Measurements from ENCODE around the gene KRTAP12-3. TPM values are rescaled to one million over a fixed set of nuclear protein-coding genes. Genes with fewer than 3 reads are reported as not detected.

KRTAP12-3 gene
- total and polyA plus RNA-seq, 2 donors (not counting 1 experiment from before 2014, with no cell fraction given) = not detected

- ChIA-PET CTCF (no interaction called here), POLR2A (no interaction called here)
- no peak for DNase-seq
These were observed 25.7 kb upstream of the KRTAP12-3 start for GRCh38 chr21:44632067-44632466.

More at GRCh38 chr21:44632067-44632466, 25.7 kb upstream of the KRTAP12-3 start:
- peaks cover 2 to 3% of the 10 kb centered on the region in 2 donors for H3K4me1 ChIP-seq (ENCODE audit: control insufficient read depth in 2 of 2, insufficient read depth in 2 of 2, low read length in 2 of 2)
- Mint-ChIP-seq H3K27ac (no peak overlapping the region), H3K27me3 (peaks cover 21% of the 10 kb centered on the region), H3K9me3 (ENCODE audit: insufficient read depth) (peaks cover 19% of the 10 kb centered on the region), H3K4me1 (peaks cover 4% of the 10 kb centered on the region), H3K4me3 (no peak overlapping the region)
- TF ChIP-seq EZH2 (IDR thresholded peaks at IDR 0.05; ENCODE audit: borderline replicate concordance, insufficient read depth, low read depth, low read length, poor library complexity, severe bottlenecking) (no peak), CTCF (IDR thresholded peaks at IDR 0.05) (no peak)
- no peaks in the 10 kb centered on the region for H3K79me2 ChIP-seq (ENCODE audit: control insufficient read depth, insufficient read depth, low read length)
- peaks cover 0 to 38% (median 22%) of the 10 kb centered on the region in 3 donors for H3K9me3 ChIP-seq (ENCODE audit: control extremely low read depth in 1 of 3, control insufficient read depth in 2 of 3, insufficient read depth in 1 of 3, low read length in 2 of 3)
- H2AFZ ChIP-seq (ENCODE audit: insufficient read depth, low read depth, low read length, poor library complexity, severe bottlenecking) = no peak overlapping the region
- no CpG with 5 or more reads among the region's 1 CpG for WGBS (ENCODE audit: insufficient coverage)
- H3K27ac ChIP-seq (ENCODE audit: low read length in 2 of 2) = no peak overlapping the region
- H3K27me3 ChIP-seq (replicated peaks in 1 of 4; ENCODE audit: control extremely low read depth in 1 of 4, control insufficient read depth in 3 of 4, insufficient read depth in 4 of 4, low read length in 3 of 4) = peaks cover 0 to 7% (median 0%) of the 10 kb centered on the region in 4 experiments
- H3K4me3 ChIP-seq (ENCODE audit: control extremely low read depth in 1 of 5, extremely low read depth in 1 of 5, insufficient read depth in 1 of 5, low read depth in 2 of 5, low read length in 4 of 5) = no peak overlapping the region
- ATAC-seq (ENCODE audit: low read depth) = no peak
- no peaks in the 10 kb centered on the region for H4K20me1 ChIP-seq (ENCODE audit: control insufficient read depth, insufficient read depth, low read length, poor library complexity, severe bottlenecking)
- intact Hi-C loops (cut with micrococcal nuclease) = no loop called here
- H3K36me3 ChIP-seq (replicated peaks in 1 of 2; ENCODE audit: control extremely low read depth in 1 of 2, control insufficient read depth in 1 of 2, extremely low read depth in 1 of 2, insufficient read depth in 2 of 2, low read length in 1 of 2) = no peaks in the 10 kb centered on the region
- no peak overlapping the region for H3K4me2 ChIP-seq (replicated peaks; ENCODE audit: low read depth, low read length, poor library complexity, severe bottlenecking)
- no peak overlapping the region for H3K9ac ChIP-seq (ENCODE audit: low read length)
